A673 (cell line): ENCODE data around the gene KRI1. TPM values are rescaled to one million over a fixed set of nuclear protein-coding genes. Genes with fewer than 3 reads are reported as not detected.

Experiments used
- BruUV-seq: library from RNA; stranded (reverse); fragments of 400-500 nt; replicated peaks from 2 replicates; lab custom pipeline; 2021; lab: Mats Ljungman, UMichigan
- CTCF ChIA-PET: fragments of 300-600 bp; sonication (Branson Sonifier 250); formaldehyde crosslinking; loops from one replicate; lab custom pipeline; 2022; ENCODE audit warnings: antibody characterized with exemption; lab: Charles Lee
- POLR2A ChIA-PET: fragments of 300-600 bp; sonication (Branson Sonifier 250); formaldehyde crosslinking; loops from one replicate; lab custom pipeline; 2022; ENCODE audit warnings: antibody characterized with exemption; ENCODE audit not compliant: low non-redundant PET; lab: Charles Lee
- DNase-seq: peaks from one replicate; pipeline ENCODE4 v3.0.0-alpha.2; 2015; ENCODE audit warnings: low spot score
- H3K27ac ChIP-seq: fragments of 200-600 bp; sonication (generic); 2 replicates; pipeline ENCODE4 v1.5.1; 2016; ENCODE audit warnings: mixed run types, low read depth, mild to moderate bottlenecking, mixed read lengths, antibody characterized with exemption, low read length; ENCODE audit not compliant: poor library complexity, severe bottlenecking
- H3K27me3 ChIP-seq: fragments of 200-600 bp; sonication (generic); replicated peaks from 2 replicates; pipeline ENCODE4 v1.6.1; 2017; ENCODE audit warnings: mixed run types, low read depth, mild to moderate bottlenecking, mixed read lengths, antibody characterized with exemption, low read length; ENCODE audit not compliant: insufficient read depth, poor library complexity
- H3K36me3 ChIP-seq: fragments of 200-600 bp; sonication (generic); 2 replicates; pipeline ENCODE4 v1.6.1; 2016; ENCODE audit warnings: mixed run types, mild to moderate bottlenecking, mixed read lengths, antibody characterized with exemption, low read length; ENCODE audit not compliant: insufficient read depth, poor library complexity, severe bottlenecking
- H3K4me1 ChIP-seq: fragments of 200-600 bp; sonication (generic); 2 replicates; pipeline ENCODE4 v1.6.1; 2017; ENCODE audit warnings: mixed run types, mild to moderate bottlenecking, mixed read lengths, antibody characterized with exemption, low read length; ENCODE audit not compliant: insufficient read depth, poor library complexity, severe bottlenecking
- H3K4me3 ChIP-seq: fragments of 200-600 bp; sonication (generic); 2 replicates; pipeline ENCODE4 v1.5.1; 2016; ENCODE audit warnings: low read depth, mixed run types, mild to moderate bottlenecking, mixed read lengths, low read length; ENCODE audit not compliant: poor library complexity, severe bottlenecking
- H3K9me3 ChIP-seq: fragments of 200-600 bp; sonication (generic); 2 replicates; pipeline ENCODE4 v1.6.1; 2016; ENCODE audit warnings: mixed run types, low read depth, mild to moderate bottlenecking, mixed read lengths, antibody characterized with exemption, low read length; ENCODE audit not compliant: poor library complexity, severe bottlenecking
- EZH2 ChIP-seq: fragments of 200-600 bp; sonication (generic); IDR thresholded peaks from 2 replicates; pipeline ENCODE4 v1.6.1; 2017; ENCODE audit warnings: borderline replicate concordance, low read depth, mild to moderate bottlenecking, mixed read lengths, antibody characterized with exemption, low read length; ENCODE audit not compliant: poor library complexity, severe bottlenecking
- intact Hi-C: fragments of 100-400 bp; cut with micrococcal nuclease; formaldehyde crosslinking; loops from one replicate; pipeline ENCODE4 v1.10.0; 2022; ENCODE audit not compliant: unreplicated experiment
- total RNA-seq: library from RNA; stranded (reverse); gene quantifications from 2 replicates; pipeline ENCODE4 v1.2.3, GENCODE V29; 2021
- TF ChIP-seq, protein P1 (sequence below): fragments of 300-800, 200-600 bp; sonication (generic); conservative IDR thresholded peaks from 2 replicates; pipeline ENCODE4 v1.5.1; 2017; ENCODE audit warnings: low read depth, mild to moderate bottlenecking, antibody characterized with exemption, low read length, moderate library complexity, mixed read lengths

Gene KRI1
- total RNA-seq, 1 experiment from 2014 or later: 47.8 TPM

DNA sequence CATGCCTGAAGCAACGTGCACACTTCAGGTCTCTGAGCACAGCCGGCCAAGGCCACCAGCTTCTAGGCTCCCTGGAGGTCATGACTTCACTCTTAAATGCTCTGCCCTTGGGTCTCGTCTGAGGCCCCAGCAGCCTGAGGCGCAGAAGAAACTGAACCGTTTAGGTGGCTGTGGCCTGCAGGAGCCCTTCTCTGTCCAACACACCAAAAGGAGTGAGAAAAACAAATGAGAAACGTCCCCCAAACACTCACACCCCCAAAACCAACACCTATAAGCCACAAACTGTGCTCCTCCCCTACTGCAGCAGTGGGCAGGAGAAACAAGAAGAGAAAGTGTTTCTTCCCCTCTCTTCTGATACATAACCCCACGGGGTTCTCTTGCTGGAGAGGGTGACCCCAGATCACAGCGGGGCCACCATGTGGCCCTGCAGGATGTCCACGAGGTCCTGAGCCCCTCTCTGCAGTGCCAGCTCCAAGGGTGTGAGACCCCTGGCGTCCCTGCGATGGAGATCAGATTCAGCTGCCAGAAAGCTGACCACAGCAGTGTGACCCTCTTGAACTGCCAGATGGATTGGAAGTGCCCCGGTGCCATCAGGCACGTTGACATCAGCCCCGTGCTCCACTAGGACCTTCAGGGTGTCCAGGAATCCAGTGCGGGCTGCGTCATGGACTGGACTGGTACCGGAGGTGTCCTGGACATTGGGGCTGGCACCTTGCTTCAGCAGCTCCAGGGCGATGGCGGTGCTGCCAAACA, 1.0 kb upstream of the KRI1 start:
- Histone ChIP-seq H3K36me3 (peaks cover 12% of the 10 kb centered on the region), H3K4me3 (peak overlapping the region; percentile 90), H3K27ac (peak overlapping the region; percentile 62), H3K27me3 (no peaks in the 10 kb centered on the region), H3K9me3 (no peaks in the 10 kb centered on the region), H3K4me1 (peaks cover 32% of the 10 kb centered on the region)
- no TSS peak for BruUV-seq
- TF ChIP-seq EZH2: no peak
- TF ChIP-seq, protein P1, sequence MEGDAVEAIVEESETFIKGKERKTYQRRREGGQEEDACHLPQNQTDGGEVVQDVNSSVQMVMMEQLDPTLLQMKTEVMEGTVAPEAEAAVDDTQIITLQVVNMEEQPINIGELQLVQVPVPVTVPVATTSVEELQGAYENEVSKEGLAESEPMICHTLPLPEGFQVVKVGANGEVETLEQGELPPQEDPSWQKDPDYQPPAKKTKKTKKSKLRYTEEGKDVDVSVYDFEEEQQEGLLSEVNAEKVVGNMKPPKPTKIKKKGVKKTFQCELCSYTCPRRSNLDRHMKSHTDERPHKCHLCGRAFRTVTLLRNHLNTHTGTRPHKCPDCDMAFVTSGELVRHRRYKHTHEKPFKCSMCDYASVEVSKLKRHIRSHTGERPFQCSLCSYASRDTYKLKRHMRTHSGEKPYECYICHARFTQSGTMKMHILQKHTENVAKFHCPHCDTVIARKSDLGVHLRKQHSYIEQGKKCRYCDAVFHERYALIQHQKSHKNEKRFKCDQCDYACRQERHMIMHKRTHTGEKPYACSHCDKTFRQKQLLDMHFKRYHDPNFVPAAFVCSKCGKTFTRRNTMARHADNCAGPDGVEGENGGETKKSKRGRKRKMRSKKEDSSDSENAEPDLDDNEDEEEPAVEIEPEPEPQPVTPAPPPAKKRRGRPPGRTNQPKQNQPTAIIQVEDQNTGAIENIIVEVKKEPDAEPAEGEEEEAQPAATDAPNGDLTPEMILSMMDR: no peak
- ChIA-PET POLR2A (no interaction called here), CTCF (interaction anchor here (0.6 kb wide), 2 partner anchors 150 to 303 kb away, joined by 3 to 11 read pairs; no protein-coding TSS in a partner anchor)
- no peak for DNase-seq
- intact Hi-C loops: loop anchor here (5.0 kb wide), 5 partner anchors 65 to 150 kb away; partner anchors contain the start of genes ILF3 and KEAP1

GRCh38 chr19:10566408-10566657, 523 bp upstream of the KRI1 start:
- H3K4me1 ChIP-seq: peaks cover 32% of the 10 kb centered on the region
- peak overlapping the region; percentile 62 for H3K27ac ChIP-seq
- DNase-seq: no peak
- BruUV-seq: no TSS peak
- H3K9me3 ChIP-seq: no peaks in the 10 kb centered on the region
- no peak for TF ChIP-seq EZH2
- TF ChIP-seq, protein P1: no peak
- no peaks in the 10 kb centered on the region for H3K27me3 ChIP-seq
- ChIA-PET POLR2A (no interaction called here), CTCF (interaction anchor here (0.6 to 0.7 kb wide), 2 partner anchors 43 to 304 kb away, joined by 4 to 11 read pairs; no protein-coding TSS in a partner anchor)
- H3K36me3 ChIP-seq: peaks cover 17% of the 10 kb centered on the region
- intact Hi-C loops: loop anchor here (5.0 kb wide), 5 partner anchors 64 to 149 kb away; partner anchors contain the start of genes ILF3 and KEAP1
- peak overlapping the region; percentile 90 for H3K4me3 ChIP-seq

DNA sequence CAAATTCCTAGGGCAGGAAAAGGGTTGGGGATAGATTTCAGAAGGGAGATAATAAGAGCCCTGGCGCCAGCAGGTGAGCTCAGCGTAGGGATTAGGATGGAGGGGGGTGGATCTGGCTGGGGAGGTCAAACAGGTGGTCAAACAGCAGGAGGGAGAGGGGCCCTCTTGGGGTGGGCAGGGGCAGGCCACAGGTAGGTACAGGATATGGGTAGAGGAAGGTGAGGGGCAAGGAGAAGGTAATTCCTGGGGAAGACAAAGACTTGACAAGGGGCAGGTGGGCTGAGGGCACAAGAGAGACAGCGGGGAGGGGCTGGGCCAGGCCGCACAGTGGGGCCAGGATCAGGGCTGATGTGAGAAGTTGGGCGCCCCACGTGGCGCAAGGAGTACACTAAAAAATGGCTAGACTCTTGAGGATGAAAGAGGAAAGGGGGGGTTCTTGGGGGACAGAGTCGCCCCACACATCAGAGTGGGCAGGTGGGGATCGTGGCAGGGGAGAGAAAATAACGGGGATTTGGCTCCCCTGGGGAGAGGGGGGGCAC, 713 bp downstream of the KRI1 start:
- DNase-seq: peak; percentile 75
- Histone ChIP-seq H3K4me1 (peaks cover 32% of the 10 kb centered on the region), H3K9me3 (no peaks in the 10 kb centered on the region), H3K27ac (peak overlapping the region; percentile 93), H3K4me3 (peak overlapping the region; percentile 90), H3K36me3 (peaks cover 29% of the 10 kb centered on the region), H3K27me3 (no peaks in the 10 kb centered on the region)
- no TSS peak for BruUV-seq
- TF ChIP-seq, protein P1: peak; percentile 52
- TF ChIP-seq EZH2: no peak
- CTCF ChIA-PET: no interaction called here
- POLR2A ChIA-PET: no interaction called here
- intact Hi-C loops: loop anchor here (5.0 kb wide), 5 partner anchors 63 to 148 kb away; partner anchors contain the start of genes ILF3 and KEAP1
